ENCODE data around the gene RHCE. TPM values are rescaled to one million over a fixed set of nuclear protein-coding genes. Genes with fewer than 3 reads are reported as not detected.

The RHCE gene
- total RNA-seq, 1 donor from 2014 or later, result 0.65 TPM

Other genes with a start within 250 kb of the RHCE start
- gene SYF2, start 188.3 kb downstream of the RHCE start, total RNA-seq, result 11.8 TPM
- gene RSRP1, start 173.4 kb downstream of the RHCE start, total RNA-seq, result 64.9 TPM
- gene RHD, start 148.3 kb downstream of the RHCE start, total RNA-seq, result 0.18 TPM
- gene TMEM50A, start 82.5 kb downstream of the RHCE start, total RNA-seq, result 26.5 TPM
- 34.0 TPM for gene MACO1, start 10.1 kb upstream of the RHCE start, total RNA-seq
- gene LDLRAP1, start 122.8 kb upstream of the RHCE start, total RNA-seq, result 23.4 TPM
- gene MAN1C1, start 196.0 kb upstream of the RHCE start, total RNA-seq, result 39.4 TPM

Measured in left lobe of liver (tissue), 1 donor.